Limb (tissue), 2 donors: ENCODE results near the gene ATP8A1.
"Not testable (repeated sequence)": the region's sequence is repeated elsewhere in the genome, so short reads cannot be mapped to it uniquely, and the experiment has no call there.

ENCODE experiments used
- DNase-seq, 2 donors: peaks; one replicate each; pipeline ENCODE4 v3.0.0-alpha.2; 2016; ENCODE audit errors: extremely low spot score in 2 of 2

Gene ATP8A1

DNA sequence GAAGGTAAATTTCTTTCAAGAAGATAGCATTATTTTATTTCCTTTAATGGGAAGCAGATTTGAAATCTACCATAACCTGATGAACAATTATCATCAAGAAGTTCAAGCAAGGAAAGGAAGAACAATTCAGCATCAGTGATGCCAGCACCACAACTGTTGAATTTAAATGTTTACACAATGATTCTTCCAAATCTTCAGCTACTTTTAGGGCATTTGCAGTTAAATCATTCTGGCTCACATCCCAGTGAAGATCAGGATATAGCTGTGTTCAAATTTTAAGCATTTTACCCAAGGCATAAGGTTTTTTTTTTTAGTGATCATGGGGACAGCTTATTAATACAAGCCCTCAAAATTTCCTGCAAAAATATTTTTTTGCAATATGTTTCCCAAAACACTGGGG, 146.7 kb downstream of the ATP8A1 start:
- no peak for DNase-seq

DNA sequence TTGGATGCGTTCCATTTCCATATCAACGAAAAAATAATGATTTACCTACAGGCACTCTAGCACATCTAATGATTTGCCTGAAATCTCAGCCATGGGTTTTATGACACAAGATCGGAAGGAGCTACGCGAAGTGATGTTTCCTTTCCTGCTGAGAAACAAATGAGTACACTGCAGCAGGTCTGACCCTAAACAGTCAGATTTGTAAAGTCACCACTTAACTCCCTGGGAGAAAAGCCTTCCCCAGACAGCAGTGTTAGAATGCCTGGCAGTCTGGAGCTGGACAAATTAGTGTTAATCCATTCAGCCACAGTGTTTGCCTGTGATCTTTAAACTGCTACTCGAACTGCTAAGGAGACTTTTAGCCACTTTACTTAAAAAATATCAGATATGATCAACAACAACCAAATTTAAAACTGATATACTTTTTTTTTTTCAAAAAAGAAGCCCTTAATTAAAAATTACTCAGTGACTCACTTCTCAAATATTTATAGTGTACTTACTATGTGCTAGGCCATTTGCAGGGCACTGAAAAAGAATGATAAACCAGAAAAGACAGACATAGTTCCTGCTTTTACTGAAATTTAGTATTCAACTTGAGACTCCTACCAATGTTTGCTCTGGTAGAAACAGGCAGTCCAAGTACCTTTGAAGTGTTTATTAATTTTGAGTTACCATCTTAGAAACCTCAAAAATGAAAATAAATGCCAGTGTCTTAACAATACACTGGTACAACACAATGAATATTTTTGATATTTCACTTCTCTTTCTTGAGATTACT, 155.1 kb downstream of the ATP8A1 start:
- DNase-seq: no peak

DNA sequence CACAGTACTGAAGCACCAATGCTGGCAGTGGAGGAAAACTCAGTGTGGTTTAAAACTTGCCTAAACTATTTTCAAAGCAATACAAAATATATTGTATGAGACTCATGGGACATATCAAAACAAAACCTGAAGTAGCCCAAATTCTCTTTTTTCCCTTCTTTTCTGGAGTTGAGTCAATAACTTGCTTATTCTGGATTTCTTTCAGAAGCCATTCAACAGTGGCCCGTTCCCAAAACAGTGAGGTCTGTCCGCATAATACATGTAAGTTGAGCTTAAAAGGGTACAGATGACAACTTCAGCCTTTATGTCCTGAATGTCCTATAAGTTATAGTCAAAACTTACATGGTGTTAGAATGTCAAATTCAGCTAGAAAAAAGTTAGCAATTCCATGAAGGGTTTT, 158.9 kb downstream of the ATP8A1 start:
- no peak for DNase-seq

DNA sequence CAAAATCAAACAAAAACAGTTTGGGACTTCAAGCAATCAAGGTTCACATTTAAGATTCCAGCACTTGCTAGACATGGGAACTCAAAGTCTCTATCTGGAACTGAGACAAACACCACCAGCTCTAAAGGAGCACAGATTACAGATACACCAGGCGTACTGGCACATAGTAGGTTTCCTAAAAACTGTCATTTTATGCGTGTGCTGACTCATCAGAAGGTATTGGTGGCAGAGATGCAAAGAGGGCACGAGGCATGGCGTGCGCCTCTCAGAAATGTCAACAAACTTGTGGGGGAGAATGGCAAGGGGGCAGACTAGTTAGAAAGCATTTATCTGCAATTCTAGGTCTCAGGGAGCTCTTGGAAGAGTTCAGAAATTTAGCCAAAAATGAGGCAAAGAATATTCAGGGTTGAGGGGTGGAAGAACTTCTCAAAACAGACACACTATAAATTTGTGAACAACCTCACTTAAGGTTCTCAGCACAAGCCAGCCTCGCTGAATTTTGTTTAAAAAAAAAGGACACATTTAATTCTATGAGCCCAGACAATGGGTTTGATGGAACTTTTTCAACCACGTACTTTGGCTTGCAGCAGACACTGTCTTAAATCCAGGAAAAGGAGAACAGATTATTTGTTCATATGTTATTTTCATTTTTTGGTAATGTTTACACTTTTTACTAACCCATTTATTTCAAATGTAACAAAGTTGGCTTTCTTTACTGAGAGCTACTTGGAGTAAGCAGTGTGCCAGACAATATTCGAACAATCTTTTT, 159.6 kb downstream of the ATP8A1 start:
- DNase-seq: no peak

DNA sequence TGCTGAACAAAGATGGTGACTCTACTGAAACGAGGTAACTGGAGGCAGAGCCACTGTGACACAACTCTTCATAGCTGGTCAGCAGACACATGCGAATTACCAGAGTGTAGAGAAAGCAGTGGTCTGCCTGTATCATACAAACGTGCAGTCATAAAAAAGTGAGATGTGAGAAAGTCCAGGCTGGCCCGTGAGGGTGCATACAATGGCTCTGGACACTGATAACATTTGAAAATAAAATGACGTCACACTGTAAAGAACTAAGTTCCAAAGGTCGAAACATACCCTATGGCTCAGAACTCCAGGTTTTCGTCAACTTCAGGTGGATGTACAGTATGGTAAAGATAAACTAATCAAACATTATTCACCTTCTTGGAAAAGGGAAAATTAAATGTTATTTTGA, 163.9 kb downstream of the ATP8A1 start:
- no peak for DNase-seq

DNA sequence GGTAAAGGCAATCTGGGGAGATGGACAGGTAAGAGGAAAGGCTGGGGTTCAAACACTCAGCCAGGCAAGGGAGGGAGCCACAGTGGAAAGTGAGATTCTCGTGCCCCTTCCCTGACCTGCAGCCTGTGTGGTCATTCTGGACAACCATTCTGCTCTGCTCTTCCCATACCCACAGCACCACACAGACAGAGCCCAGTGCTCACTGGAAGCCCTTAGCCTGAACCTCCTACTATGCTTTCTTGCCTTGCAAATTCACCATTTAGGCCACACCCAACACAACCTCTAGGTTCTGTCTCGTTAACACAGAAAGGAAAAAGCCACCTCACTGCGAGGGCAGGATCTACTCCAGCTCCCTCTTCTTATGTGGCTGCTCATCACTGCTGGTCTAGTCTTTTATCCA, 166.9 kb downstream of the ATP8A1 start:
- no peak for DNase-seq

DNA sequence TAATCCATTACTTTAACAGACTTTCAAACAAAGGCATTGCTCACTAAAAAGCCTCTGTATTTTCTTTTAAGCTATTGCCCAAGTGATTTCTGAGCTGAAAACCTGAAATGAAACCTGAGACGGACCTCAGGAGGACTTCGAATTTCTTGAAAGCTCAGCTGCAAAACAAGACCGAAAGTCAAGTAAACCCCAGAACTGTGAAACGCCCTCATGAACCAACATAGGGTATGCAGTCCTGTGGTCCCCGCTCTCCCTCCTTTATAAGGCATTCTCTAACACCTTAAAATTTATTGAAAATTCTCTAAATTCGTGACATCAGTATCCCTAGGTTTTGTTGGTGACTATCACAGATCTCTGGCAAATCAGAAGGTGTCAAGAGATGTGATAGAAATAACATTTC, 167.8 kb downstream of the ATP8A1 start:
- no peak for DNase-seq

DNA sequence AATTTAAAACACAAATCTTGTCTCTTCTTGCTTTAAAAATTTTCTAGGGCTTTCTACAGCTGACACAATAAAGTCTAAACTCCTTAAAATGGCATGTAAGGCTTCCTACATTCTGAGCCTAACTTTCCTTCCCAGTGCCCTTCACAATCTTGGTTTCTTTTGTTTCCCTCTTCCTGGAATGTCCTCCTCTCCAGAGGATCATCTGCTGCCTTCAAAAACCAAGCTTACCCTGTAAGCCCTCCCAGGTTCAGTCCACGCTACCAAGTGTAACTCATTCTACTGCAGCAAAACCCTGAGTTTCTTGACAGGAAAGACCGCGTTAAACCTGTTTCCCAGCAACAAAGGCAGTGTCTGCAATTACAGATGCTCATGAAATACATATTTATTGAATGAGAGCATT, 168.4 kb downstream of the ATP8A1 start:
- no peak for DNase-seq

DNA sequence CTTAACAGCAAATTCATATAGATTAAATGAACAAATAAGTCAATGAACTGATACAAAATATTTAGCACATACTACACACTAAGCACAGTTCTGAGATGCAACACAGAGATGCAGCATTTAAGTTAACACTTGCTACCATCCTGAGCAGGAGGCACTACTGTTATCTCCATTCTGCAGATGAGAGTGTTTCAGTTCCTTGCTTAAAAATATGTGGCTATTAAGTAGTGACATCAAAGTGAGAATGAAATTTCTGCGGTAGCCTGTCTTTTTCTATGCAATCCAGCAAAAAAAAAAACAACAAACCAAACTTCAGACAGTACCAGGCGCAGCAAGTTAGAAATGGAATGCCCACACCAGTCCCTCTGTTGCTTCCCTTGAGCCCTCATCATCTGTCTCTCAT, 168.8 kb downstream of the ATP8A1 start:
- no peak for DNase-seq

DNA sequence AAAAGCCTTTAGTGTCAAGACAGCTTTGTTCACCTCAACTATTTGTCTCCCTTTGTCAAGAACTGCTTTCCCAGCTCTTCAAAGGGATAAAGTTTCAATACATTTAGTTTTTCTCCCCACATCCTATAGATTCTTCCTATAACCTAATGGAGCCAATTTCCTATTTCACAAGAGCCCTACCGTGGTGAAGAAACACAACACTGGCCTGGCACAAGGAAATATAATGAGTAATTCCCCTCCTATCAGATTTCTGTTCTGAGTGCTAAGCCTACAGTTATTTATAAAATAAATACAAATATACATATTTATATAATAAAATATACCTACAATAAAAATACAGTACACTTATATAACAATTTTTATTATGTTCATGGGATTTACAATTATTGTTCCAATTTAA, 169.7 kb downstream of the ATP8A1 start:
- DNase-seq: no peak

DNA sequence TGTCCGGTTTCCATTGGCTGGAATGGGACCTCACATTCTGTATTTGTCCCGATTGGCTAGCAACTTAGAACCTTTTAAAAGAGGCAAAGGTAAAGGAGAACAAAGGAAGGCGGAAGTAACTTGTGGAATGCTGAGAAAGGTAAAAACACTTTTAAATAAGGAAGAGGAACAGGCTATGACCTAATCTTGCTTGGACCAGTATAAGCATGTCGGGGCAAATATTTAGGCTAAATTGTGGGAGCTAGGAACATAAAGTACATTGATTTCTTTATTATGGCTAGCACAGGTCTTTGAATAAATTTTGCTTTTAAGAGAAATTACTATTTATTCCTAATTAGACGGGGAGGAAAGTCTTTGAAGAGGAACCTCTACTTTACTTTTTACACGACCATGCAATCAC, 170.7 kb downstream of the ATP8A1 start:
- DNase-seq: not testable (repeated sequence)

DNA sequence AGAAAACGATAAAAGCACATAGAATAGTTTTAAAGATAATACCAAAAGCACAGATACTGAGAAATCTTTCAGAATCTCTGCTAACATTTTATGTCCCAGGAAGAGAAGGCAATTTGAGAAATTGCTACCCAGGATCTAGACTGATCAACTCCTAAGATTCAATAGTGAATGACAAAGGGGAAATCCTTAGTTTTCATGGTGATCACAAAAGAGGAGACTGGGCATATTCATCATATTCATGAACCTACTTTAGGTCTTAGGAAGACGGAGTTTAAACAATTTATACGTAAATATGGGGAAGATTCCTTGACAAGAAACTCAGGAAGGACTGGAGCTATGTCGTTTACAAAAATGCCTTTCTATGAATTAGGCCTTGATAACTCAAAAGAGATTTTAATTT, 172.3 kb downstream of the ATP8A1 start:
- no peak for DNase-seq

DNA sequence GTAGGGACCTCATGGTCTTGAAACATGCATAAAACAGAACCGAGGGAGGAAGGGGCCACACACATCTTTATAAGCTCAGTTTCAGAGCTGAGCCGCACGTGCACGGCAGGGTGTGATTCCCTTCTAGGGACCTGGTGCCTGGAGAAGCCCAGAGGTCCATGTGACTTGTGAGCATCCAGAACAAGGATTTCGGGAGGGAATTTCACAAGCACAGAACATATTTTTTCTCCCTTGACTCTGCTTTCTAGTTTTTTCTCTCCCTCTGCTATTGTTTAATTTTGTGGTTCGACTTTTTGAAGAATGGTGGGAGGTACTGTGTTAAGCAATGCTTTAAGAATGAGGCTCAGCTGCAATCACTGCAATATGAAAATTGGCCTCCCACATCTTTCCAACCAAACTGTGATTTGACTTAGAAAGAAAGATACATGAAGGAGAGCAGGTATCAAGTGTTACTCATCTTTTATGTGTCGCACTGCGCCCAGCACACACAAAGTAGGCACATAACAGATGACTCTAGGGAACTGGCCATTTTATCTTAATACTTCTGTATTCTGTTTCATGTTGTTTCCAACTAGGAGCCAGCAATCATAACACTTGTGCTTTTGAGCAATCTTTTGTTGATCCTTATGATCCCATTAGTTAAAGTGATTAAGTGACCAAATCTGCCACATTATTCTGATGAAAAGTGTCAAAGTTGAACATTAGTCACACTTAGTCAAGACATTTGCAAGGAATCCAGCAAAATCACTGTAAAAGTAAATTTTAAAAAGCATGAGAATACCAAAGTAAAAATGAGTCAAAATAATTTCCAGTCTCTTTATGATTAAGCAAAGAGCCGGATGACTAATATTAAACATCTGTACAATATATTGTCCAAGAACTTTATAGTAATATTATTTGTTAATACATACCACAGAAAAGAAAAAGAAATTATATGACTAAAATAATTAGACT, 173.2 kb downstream of the ATP8A1 start:
- no peak for DNase-seq

DNA sequence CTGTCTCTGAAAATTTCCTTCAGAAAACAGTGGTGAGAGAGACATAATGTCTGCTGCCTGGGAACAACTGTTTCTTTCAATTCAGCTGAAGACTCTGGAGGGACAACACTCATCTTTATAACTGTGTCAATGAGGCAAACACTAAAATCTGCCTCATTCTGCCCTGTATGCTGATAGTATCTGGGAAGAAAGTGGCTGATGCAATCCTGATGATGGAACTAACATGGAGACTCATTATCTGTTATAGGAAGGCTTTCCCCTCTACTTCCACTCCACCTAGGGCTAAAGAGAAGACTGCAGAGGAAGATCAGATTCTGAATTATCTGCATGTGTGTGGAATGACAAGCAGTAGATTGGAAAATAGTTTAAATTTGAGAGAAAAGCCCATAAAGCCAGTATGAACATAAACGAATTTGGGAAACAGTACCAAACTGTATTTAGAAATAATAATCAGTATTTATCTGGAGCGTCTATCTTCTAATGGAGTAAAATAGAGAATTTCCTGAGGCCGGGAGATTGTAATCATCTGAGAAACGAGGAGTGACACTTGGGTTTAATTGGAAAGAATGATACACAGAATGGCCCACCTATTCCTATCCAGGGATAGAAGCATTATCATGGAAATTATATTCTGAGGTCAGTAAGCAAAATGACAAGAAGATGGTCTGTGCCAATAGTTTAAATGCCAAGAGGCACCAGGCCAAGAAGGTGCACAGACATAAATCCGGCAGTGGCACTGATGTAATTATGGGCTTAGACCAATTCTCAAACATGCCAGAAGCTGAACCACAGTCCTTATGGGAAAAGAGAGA, 174.2 kb downstream of the ATP8A1 start:
- DNase-seq: no peak

DNA sequence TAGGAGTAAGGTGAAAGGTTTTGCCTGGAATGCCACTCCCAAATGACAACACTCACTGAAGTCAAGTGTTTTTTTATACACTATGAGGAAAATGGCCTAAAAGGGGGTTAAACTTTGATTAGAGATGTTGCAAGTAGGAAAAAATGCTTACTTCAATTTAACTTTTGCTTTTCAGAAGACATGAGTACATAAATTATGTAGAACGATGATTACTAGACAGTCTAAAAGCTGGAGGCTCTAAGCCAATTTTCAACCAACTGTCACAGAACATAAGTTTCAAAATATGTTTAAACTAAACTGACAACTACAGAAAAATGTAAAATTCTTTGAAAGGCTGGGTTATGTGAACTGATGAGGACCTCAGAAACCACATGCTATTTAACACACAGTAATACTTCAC, 176.2 kb downstream of the ATP8A1 start:
- no peak for DNase-seq

DNA sequence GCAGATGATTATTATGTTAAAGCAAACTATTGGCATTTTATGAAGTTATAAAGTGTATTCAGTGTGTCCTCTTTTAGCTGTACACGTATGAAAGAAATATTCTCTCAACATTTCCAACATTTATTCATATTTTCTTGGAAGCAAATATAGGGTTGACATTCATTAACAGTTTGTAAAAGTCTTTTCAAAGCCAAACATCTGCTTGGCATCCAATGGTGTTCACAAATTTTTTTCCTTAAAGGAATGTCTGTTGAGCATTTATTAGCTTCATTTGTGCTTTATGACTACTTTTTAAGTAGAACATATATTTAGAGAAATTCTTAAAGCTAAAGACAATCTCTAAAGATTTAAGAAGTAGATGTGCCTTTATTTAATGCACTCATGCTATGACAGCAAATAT, 176.6 kb downstream of the ATP8A1 start:
- no peak for DNase-seq

DNA sequence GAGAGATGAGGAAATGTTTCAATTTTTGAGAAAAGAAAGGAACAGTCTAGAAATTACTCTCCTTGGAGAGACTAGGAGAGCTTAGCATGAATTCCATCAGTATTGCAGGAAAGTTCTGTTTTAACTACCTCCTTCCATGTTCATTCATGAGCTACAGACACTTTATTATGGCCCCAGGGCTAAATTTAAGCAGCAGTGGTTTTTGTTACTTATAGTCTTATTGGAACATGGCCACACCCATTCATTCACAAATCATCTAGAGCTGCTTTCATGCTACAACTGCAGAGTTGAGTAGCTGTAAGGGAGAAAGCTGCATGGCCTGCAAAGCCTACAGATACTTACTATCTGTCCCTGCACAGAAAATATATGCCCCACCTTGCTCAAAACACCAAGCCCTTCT, 178.0 kb downstream of the ATP8A1 start:
- DNase-seq: no peak

DNA sequence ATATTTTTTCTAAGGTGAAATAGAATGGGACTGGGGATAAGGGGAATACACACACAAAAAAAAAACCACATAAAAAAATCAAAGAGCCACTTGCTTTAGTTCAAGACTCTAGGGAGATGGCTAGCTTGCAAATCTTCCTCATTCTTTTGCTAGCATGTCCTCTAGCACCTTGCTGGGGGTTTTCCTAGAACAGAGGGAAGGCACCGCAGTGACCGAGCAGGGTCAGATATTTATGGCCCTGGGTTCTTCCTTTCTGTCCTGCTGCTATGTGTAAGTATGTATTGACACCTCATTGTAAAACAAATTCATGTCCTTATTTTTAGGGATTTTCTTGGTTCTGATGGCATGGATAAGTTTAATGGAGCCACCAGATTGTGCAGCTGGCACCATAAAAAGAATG, 178.4 kb downstream of the ATP8A1 start:
- no peak for DNase-seq

DNA sequence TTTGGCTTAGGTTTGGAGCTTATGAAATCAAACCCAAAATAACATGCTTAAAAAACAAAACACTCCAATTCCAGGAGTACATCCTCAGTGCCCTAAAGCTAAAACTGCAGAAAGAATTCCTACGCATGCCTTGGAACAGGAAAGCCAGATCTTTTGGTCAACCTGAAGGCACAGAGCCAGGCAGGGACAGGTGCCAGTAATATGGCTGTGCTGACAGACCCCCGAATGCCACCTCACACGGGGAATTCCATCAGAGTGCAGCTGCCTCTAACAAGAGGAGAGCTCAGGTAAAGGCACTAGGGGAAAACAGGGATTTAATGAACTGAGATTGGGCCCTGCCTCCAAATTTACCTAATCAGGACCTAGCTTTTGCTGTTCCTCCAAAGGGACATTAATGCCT, 182.5 kb downstream of the ATP8A1 start:
- DNase-seq: no peak

DNA sequence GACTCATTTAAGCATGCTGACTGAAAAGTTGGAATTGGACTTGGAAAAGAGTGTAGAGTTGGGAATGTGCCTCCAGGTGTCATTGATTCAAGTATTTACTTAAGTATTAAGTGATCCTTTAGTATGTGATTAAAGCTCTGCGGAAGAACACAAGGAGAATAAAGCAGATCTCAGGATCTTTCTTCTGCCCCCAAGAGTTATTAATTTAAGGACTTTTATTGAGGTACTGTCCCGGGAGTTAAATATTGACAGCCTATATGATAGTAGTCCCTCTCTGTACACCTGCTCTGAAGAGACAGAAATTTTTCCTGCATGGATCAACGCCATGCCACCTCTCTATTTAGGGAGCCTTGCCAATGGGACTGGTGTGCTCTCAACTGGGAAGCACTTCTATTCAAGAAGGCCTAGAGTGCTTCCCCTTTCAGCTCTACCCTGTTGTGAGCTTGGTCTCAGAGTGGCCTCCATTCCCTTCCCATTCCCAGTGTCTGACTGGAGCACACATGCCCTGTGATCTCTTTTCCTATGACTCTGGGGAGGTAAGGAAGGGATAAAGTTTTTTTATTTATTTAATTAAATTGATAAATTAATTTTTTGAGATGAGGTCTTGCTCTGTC, 183.7 kb downstream of the ATP8A1 start:
- DNase-seq: no peak

DNA sequence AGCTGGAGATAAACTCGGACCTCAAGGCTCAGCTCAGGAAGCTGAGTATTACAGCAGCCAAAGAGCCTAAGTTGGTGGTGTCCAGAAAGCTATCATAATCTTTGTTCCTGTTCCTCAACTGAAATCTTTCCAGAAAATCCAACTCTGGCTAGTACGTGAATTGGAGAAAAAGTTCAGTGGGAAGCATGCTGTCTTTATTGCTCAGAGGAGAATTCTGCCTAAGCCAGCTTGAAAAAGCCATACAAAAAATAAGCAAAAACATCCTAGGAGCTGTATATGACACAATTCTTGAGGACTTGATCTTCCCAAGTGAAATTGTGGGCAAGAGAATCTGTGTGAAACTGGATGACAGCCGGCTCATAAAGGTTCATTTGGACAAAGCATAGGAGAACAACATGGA, 185.0 kb downstream of the ATP8A1 start:
- DNase-seq: no peak
